ENCODE data around the gene WTAP.
"Not testable (repeated sequence)": the region's sequence is repeated elsewhere in the genome, so short reads cannot be mapped to it uniquely, and the experiment has no call there.

The WTAP gene

GRCh38 chr6:159689001-159689400 is 38.3 kb upstream of the WTAP start:
- no peak for TF ChIP-seq CTCF (IDR thresholded peaks at IDR 0.05; ENCODE audit: low read depth, low read length)
- H3K4me3 ChIP-seq (replicated peaks in 1 of 2; ENCODE audit: low read depth in 2 of 2, low read length in 2 of 2), result peak overlapping the region in 1 of 2 donors; percentile 83
- DNase-seq (ENCODE audit: low read depth in 2 of 2), result no peak

DNA sequence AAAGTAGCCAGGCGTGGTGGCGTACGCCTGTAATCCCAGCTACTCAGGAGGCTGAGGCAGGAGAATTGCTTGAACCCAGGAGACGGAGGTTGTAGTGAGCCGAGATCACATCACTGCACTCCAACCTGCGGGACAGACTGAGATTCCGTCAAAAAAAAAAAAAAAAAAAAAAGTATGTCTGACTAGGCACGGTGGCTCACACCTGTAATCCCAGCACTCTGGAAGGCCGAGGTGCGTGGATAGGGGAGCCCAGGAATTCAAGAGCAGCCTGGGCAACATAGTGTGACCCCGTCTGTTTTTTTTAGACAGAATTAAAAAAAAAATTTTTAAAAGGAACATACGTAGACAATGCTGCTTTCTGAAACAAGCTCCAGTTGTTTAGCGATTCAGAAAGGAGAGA is 37.2 kb upstream of the WTAP start:
- DNase-seq (ENCODE audit: low read depth in 2 of 2), result not testable (repeated sequence)
- H3K4me3 ChIP-seq (replicated peaks in 1 of 2; ENCODE audit: low read depth in 2 of 2, low read length in 2 of 2), result peak overlapping the region in 1 of 2 donors; percentile 83

GRCh38 chr6:159691133-159691962 is 36.0 kb upstream of the WTAP start:
- H3K4me3 ChIP-seq (replicated peaks in 1 of 2; ENCODE audit: low read depth in 2 of 2, low read length in 2 of 2), result peak overlapping the region; percentile 74 to 83
- peak; percentile 69 for TF ChIP-seq CTCF (IDR thresholded peaks at IDR 0.05; ENCODE audit: low read depth, low read length)
- peak; percentile 97 for DNase-seq (ENCODE audit: low read depth in 2 of 2)

DNA sequence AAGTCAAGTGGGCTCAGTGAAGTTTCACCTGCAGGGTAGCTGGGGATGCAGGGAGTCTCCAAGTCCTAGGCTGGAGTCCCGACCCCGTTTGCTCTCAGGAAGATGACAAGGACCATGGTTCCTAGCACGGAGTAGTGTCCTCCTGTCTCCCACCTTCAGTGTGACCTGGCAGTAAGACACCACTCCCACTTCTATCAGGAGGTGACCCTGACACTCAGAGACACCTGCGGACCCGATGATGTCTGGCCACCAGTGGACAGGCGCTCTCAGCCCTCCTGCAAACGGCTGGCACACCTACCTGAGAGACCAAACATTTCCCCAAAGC is 35.4 kb upstream of the WTAP start:
- peak overlapping the region; percentile 74 to 83 for H3K4me3 ChIP-seq (replicated peaks in 1 of 2; ENCODE audit: low read depth in 2 of 2, low read length in 2 of 2)
- DNase-seq (ENCODE audit: low read depth in 2 of 2), result no peak
- no peak for TF ChIP-seq CTCF (IDR thresholded peaks at IDR 0.05; ENCODE audit: low read depth, low read length)

GRCh38 chr6:159692303-159693127 is 34.8 kb upstream of the WTAP start:
- peak overlapping the region; percentile 74 to 83 for H3K4me3 ChIP-seq (replicated peaks in 1 of 2; ENCODE audit: low read depth in 2 of 2, low read length in 2 of 2)

GRCh38 chr6:159693128-159693893 is 34.0 kb upstream of the WTAP start, which contains the start of gene SOD2:
Gene SOD2, minus strand, starts transcription at chr6:159693241. Its CDS starts 74 bp downstream, at chr6:159693167.
- peak within 1 kb of the TSS; percentile 74 to 83 for H3K4me3 ChIP-seq (replicated peaks in 1 of 2; ENCODE audit: low read depth in 2 of 2, low read length in 2 of 2)
- no peak for TF ChIP-seq CTCF (IDR thresholded peaks at IDR 0.05; ENCODE audit: low read depth, low read length)

More at GRCh38 chr6:159692303-159693127, 34.8 kb upstream of the WTAP start:
- TF ChIP-seq CTCF (IDR thresholded peaks at IDR 0.05; ENCODE audit: low read depth, low read length), result no peak
- peak; percentile 43 to 49 for DNase-seq (ENCODE audit: low read depth in 2 of 2)

More at GRCh38 chr6:159693128-159693893, 34.0 kb upstream of the WTAP start, which contains the start of gene SOD2:
- DNase-seq (ENCODE audit: low read depth in 2 of 2), result peak; percentile 88 to 94
